ENCODE results near the gene AFAP1. TPM values are rescaled to one million over a fixed set of nuclear protein-coding genes. Genes with fewer than 3 reads are reported as not detected.

AFAP1 gene
- total and polyA plus RNA-seq, 2 donors (not counting 3 experiments of a cell fraction or from before 2014, with no cell fraction given) = 32.3 to 103 TPM

- Histone ChIP-seq H3K9me1 (replicated peaks; ENCODE audit: control insufficient read depth, extremely low read depth, insufficient read depth, low read length) (no peaks in the 10 kb centered on the region), H3K4me3 (replicated peaks in 1 of 3; ENCODE audit: insufficient read depth in 1 of 3, low read depth in 1 of 3, low read length in 3 of 3) (no peak overlapping the region), H3K4me1 (ENCODE audit: control insufficient read depth, extremely low read depth, insufficient read depth, low read length) (peaks cover 67% of the 10 kb centered on the region), H3K27me3 (ENCODE audit: control insufficient read depth in 2 of 2, insufficient read depth in 2 of 2, low read length in 2 of 2) (no peaks in the 10 kb centered on the region), H4K20me1 (replicated peaks; ENCODE audit: control insufficient read depth, extremely low read depth, insufficient read depth, low read length) (no peaks in the 10 kb centered on the region), H3K27ac (ENCODE audit: insufficient read depth, low read depth, low read length) (peak overlapping the region; percentile 88), H3K9me3 (replicated peaks; ENCODE audit: control insufficient read depth, insufficient read depth, low read length) (no peaks in the 10 kb centered on the region), H2AFZ (ENCODE audit: low read depth, low read length) (no peak overlapping the region), H3K36me3 (ENCODE audit: control insufficient read depth in 2 of 2, extremely low read depth in 1 of 2, insufficient read depth in 2 of 2, low read length in 2 of 2) (peaks cover 6 to 10% of the 10 kb centered on the region in 2 experiments), H3K4me2 (ENCODE audit: insufficient read depth, low read length) (no peak overlapping the region), H3K79me2 (ENCODE audit: control insufficient read depth, insufficient read depth, low read length) (peaks cover 67% of the 10 kb centered on the region), H3K9ac (replicated peaks; ENCODE audit: extremely low read depth, insufficient read depth, low read length) (peak overlapping the region; percentile 78)
- TF ChIP-seq EZH2 (IDR thresholded peaks at IDR 0.05; ENCODE audit: borderline replicate concordance, low read depth, low read length, severe bottlenecking) (no peak), POLR2AphosphoS5 (IDR thresholded peaks at IDR 0.05; ENCODE audit: insufficient read depth, low read depth, low read length) (no peak), CTCF (IDR thresholded peaks at IDR 0.05; ENCODE audit: extremely low read depth in 1 of 2, insufficient read depth in 1 of 2, low read depth in 1 of 2, low read length in 2 of 2) (no peak), GATA2 (IDR thresholded peaks at IDR 0.05; ENCODE audit: insufficient read depth, insufficient read length, low read depth, low read length) (no peak), MYC (IDR thresholded peaks at IDR 0.05; ENCODE audit: low read depth, low read length) (no peak)
- intact Hi-C loops (cut with micrococcal nuclease) (loop anchor here (1.0 kb wide), 3 partner anchors 15 to 48 kb away; no protein-coding TSS in a partner anchor), dilution Hi-C loops (cut with MboI; ENCODE audit: extremely low pct_ligation_motif_present, low sequenced_read_pairs) (no loop called here)
- ChIA-PET CTCF (interaction anchor here (0.8 to 2.6 kb wide), 11 partner anchors 8 to 44 kb away, joined by 3 to 18 read pairs (median 5); no protein-coding TSS in a partner anchor), POLR2A (interaction anchor here (0.8 to 1.3 kb wide), 3 partner anchors 16 to 109 kb away, joined by 3 to 7 read pairs (median 4); no protein-coding TSS in a partner anchor)
- FAIRE-seq (no peak), DNase-seq (ENCODE audit: low read depth, low spot score) (peak; percentile 57)
- BruUV-seq (replicated peaks) = TSS peak; percentile 39
These were observed 110.8 kb downstream of the AFAP1 start for GRCh38 chr4:7828793-7829301.
